H1 (cell line): ENCODE measurements around the gene ACAT2. TPM values are rescaled to one million over a fixed set of nuclear protein-coding genes. Genes with fewer than 3 reads are reported as not detected.

ENCODE experiments used
- CTCF ChIA-PET: fragments of 300-600 bp; sonication (Branson Sonifier 250); formaldehyde crosslinking; loops from one replicate; lab custom pipeline; 2021; ENCODE audit not compliant: partially characterized antibody; lab: Charles Lee
- POLR2A ChIA-PET: fragments of 300-600 bp; sonication (Branson Sonifier 250); formaldehyde crosslinking; loops from one replicate; lab custom pipeline; 2021; ENCODE audit warnings: inconsistent platforms; ENCODE audit not compliant: partially characterized antibody; lab: Charles Lee
- DNase-seq, 2 experiments: peaks; one replicate each; pipeline versions ENCODE4 v3.0.0 to v3.0.0-alpha.2; 2010 to 2022; ENCODE audit warnings: low spot score in 2 of 2, low read depth in 1 of 2, mixed read lengths in 1 of 2
- FAIRE-seq: peaks from 2 replicates; lab custom pipeline; 2011; peaks lifted over from hg19 to GRCh38; lab: Jason Lieb, UNC
- H2AFZ ChIP-seq: 2 replicates; pipeline ENCODE4 v1.8.1; 2012; ENCODE audit warnings: low read length, inconsistent platforms
- H2AK5ac ChIP-seq: 2 replicates; pipeline ENCODE4 v1.6.1; 2013; ENCODE audit warnings: low read depth, low read length
- H2BK120ac ChIP-seq: replicated peaks from 2 replicates; pipeline ENCODE3; 2013; ENCODE audit warnings: low read depth, low read length, inconsistent platforms
- H2BK12ac ChIP-seq: 2 replicates; pipeline ENCODE4 v1.6.1; 2013; ENCODE audit warnings: low read depth, low read length
- H2BK15ac ChIP-seq: 2 replicates; pipeline ENCODE4 v1.6.1; 2013; ENCODE audit warnings: low read length
- H2BK20ac ChIP-seq: 2 replicates; pipeline ENCODE4 v1.6.1; 2013; ENCODE audit warnings: low read length
- H2BK5ac ChIP-seq: 2 replicates; pipeline ENCODE4 v1.6.1; 2013; ENCODE audit warnings: low read depth, low read length
- H3K14ac ChIP-seq: 2 replicates; pipeline ENCODE4 v1.6.1; 2013; ENCODE audit warnings: inconsistent platforms; ENCODE audit not compliant: insufficient read length
- H3K18ac ChIP-seq: 2 replicates; pipeline ENCODE4 v1.6.1; 2013; ENCODE audit warnings: low read length; ENCODE audit errors: extremely low read depth
- H3K23ac ChIP-seq: 2 replicates; pipeline ENCODE4 v1.6.1; 2013; ENCODE audit warnings: inconsistent platforms; ENCODE audit not compliant: insufficient read length
- H3K23me2 ChIP-seq: 2 replicates; pipeline ENCODE4 v1.6.1; 2013; ENCODE audit warnings: low read depth, low read length
- H3K27ac ChIP-seq: 2 replicates; pipeline ENCODE4 v1.6.1; 2011; ENCODE audit warnings: low read depth, low read length, inconsistent platforms
- H3K27me3 ChIP-seq, 4 experiments: replicated peaks in 1 of 4; 1 replicate in 1 of 4; 2 replicates in 3 of 4; pipeline versions ENCODE4 v1.6.1 to v1.8.1; 2011 to 2013; ENCODE audit warnings: low read length in 3 of 4, mild to moderate bottlenecking in 3 of 4, inconsistent platforms in 2 of 4, mixed read lengths in 2 of 4, moderate library complexity in 1 of 4; ENCODE audit not compliant: control insufficient read depth in 3 of 4, insufficient read depth in 3 of 4; ENCODE audit errors: extremely low read depth in 1 of 4
- H3K36me3 ChIP-seq, 4 experiments: 2 replicates each; pipeline versions ENCODE4 v1.6.1 to v1.8.1; 2011 to 2013; ENCODE audit warnings: mild to moderate bottlenecking in 4 of 4, low read length in 3 of 4, moderate library complexity in 2 of 4, control low read depth in 1 of 4, inconsistent platforms in 1 of 4; ENCODE audit not compliant: insufficient read depth in 4 of 4, control insufficient read depth in 2 of 4
- H3K4ac ChIP-seq: replicated peaks from 2 replicates; pipeline ENCODE3; 2013; ENCODE audit warnings: low read length, low read depth, mixed read lengths, inconsistent platforms; ENCODE audit not compliant: insufficient read length
- H3K4me1 ChIP-seq, 4 experiments: replicated peaks in 1 of 4; 1 replicate in 1 of 4; 2 replicates in 3 of 4; pipeline versions ENCODE4 v1.6.1 to v1.8.1; 2011 to 2013; ENCODE audit warnings: low read length in 3 of 4, inconsistent platforms in 2 of 4, mixed read lengths in 1 of 4; ENCODE audit not compliant: insufficient read depth in 4 of 4, control insufficient read depth in 3 of 4
- H3K4me2 ChIP-seq, 2 experiments: 2 replicates each; pipeline versions ENCODE4 v1.6.1 to v1.8.1; 2011 to 2013; ENCODE audit warnings: low read depth in 2 of 2, low read length in 2 of 2, control low read depth in 1 of 2, inconsistent platforms in 1 of 2, mild to moderate bottlenecking in 1 of 2; ENCODE audit not compliant: insufficient read depth in 1 of 2
- H3K4me3 ChIP-seq, 4 experiments: fragments of 200-600, 300-600 bp in 1 of 4; sonication (generic), shearing (Covaris generic), sonication (Bioruptor Twin) in 1 of 4; 2 replicates each; pipeline versions ENCODE4 v1.5.1 to v1.8.1; 2011 to 2016; ENCODE audit warnings: low read length in 4 of 4, low read depth in 3 of 4, control low read depth in 2 of 4, inconsistent platforms in 2 of 4, mild to moderate bottlenecking in 2 of 4, mixed read lengths in 1 of 4, moderate library complexity in 1 of 4; ENCODE audit not compliant: insufficient read depth in 2 of 4; ENCODE audit errors: extremely low read depth in 1 of 4
- H3K56ac ChIP-seq: replicated peaks from 2 replicates; pipeline ENCODE3; 2013; ENCODE audit warnings: low read depth, mild to moderate bottlenecking, mixed read lengths, low read length, inconsistent platforms; ENCODE audit not compliant: insufficient read length
- H3K79me1 ChIP-seq: 2 replicates; pipeline ENCODE4 v1.6.1; 2013; ENCODE audit warnings: low read depth, low read length, control low read depth
- H3K79me2 ChIP-seq, 2 experiments: 2 replicates each; pipeline versions ENCODE4 v1.6.1 to v1.8.1; 2012 to 2013; ENCODE audit warnings: low read length in 2 of 2, mild to moderate bottlenecking in 2 of 2, inconsistent platforms in 1 of 2; ENCODE audit not compliant: insufficient read depth in 2 of 2, control insufficient read depth in 1 of 2
- H3K9ac ChIP-seq, 4 experiments: replicated peaks in 1 of 4; 1 replicate in 1 of 4; 2 replicates in 3 of 4; pipeline versions ENCODE4 v1.6.1 to v1.8.1; 2011 to 2013; ENCODE audit warnings: low read depth in 3 of 4, low read length in 3 of 4, control low read depth in 2 of 4, mild to moderate bottlenecking in 2 of 4, moderate library complexity in 2 of 4, inconsistent platforms in 1 of 4; ENCODE audit errors: extremely low read depth in 1 of 4
- H3K9me3 ChIP-seq, 2 experiments: 2 replicates each; pipeline versions ENCODE4 v1.6.1 to v1.8.1; 2012 to 2013; ENCODE audit warnings: mild to moderate bottlenecking in 2 of 2, moderate library complexity in 2 of 2, control low read depth in 1 of 2, inconsistent platforms in 1 of 2, low read depth in 1 of 2, low read length in 1 of 2, mixed read lengths in 1 of 2; ENCODE audit not compliant: insufficient read depth in 2 of 2
- H4K20me1 ChIP-seq, 2 experiments: replicated peaks in 1 of 2; 2 replicates each; pipeline versions ENCODE3 to v1.8.1; 2011 to 2013; ENCODE audit warnings: inconsistent platforms in 2 of 2, low read length in 2 of 2, mild to moderate bottlenecking in 1 of 2; ENCODE audit not compliant: insufficient read depth in 2 of 2, control insufficient read depth in 1 of 2
- H4K5ac ChIP-seq: 2 replicates; pipeline ENCODE4 v1.6.1; 2013; ENCODE audit warnings: low read length, low read depth, mixed read lengths, inconsistent platforms; ENCODE audit not compliant: insufficient read length
- H4K8ac ChIP-seq: 2 replicates; pipeline ENCODE4 v1.8.0; 2013; ENCODE audit warnings: mild to moderate bottlenecking, moderate library complexity, low read length, inconsistent platforms; ENCODE audit not compliant: insufficient read depth; ENCODE audit errors: extremely low read depth
- H4K91ac ChIP-seq: replicated peaks from 2 replicates; pipeline ENCODE3; 2013; ENCODE audit warnings: low read length, mixed read lengths, inconsistent platforms; ENCODE audit not compliant: insufficient read length
- ASH2L ChIP-seq: fragments of 200-600, 300-600 bp; sonication (generic); IDR thresholded peaks from one replicate; pipeline ENCODE4 v1.7.1; 2017; ENCODE audit warnings: low read length
- BRCA1 ChIP-seq: IDR thresholded peaks from 2 replicates; pipeline ENCODE4 v1.6.1; 2012; ENCODE audit warnings: low read depth, low read length, improper control_type of control experiment
- KDM4A ChIP-seq: IDR thresholded peaks from one replicate; pipeline ENCODE4 v1.7.1; 2012; ENCODE audit warnings: low read depth, mild to moderate bottlenecking, moderate library complexity, low read length, inconsistent platforms; ENCODE audit not compliant: severe bottlenecking
- NRF1 ChIP-seq: IDR thresholded peaks from 2 replicates; pipeline ENCODE4 v1.6.1; 2011; ENCODE audit warnings: mild to moderate bottlenecking, low read depth, low read length, improper control_type of control experiment
- POLR2A ChIP-seq, 2 experiments: IDR thresholded peaks; 1 replicate in 1 of 2; 2 replicates in 1 of 2; pipeline ENCODE4 v1.6.1; 2011; ENCODE audit warnings: low read depth in 2 of 2, low read length in 2 of 2, mild to moderate bottlenecking in 2 of 2; ENCODE audit errors: control extremely low read depth in 1 of 2
- SIN3A ChIP-seq, 2 experiments: IDR thresholded peaks in 1 of 2; conservative IDR thresholded peaks in 1 of 2; 2 replicates each; pipeline ENCODE4 v1.6.1; 2011 to 2012; ENCODE audit warnings: low read length in 2 of 2, improper control_type of control experiment in 1 of 2, low read depth in 1 of 2, mild to moderate bottlenecking in 1 of 2
- TAF1 ChIP-seq: IDR thresholded peaks from 2 replicates; pipeline ENCODE4 v1.6.1; 2011; ENCODE audit warnings: mild to moderate bottlenecking, low read depth, low read length
- TCF12 ChIP-seq: IDR thresholded peaks from 2 replicates; pipeline ENCODE4 v1.6.1; 2011; ENCODE audit warnings: low read depth, mild to moderate bottlenecking, low read length
- YY1 ChIP-seq: IDR thresholded peaks from 2 replicates; pipeline ENCODE4 v1.6.1; 2011; ENCODE audit warnings: low read depth, mild to moderate bottlenecking, low read length
- WGBS, 2 experiments: shearing (Covaris generic) in 1 of 2; methylation state at CpG; one replicate each; pipeline versions ENCODE4 v1.1.6 to v1.1.7; 2013 to 2015; ENCODE audit warnings: low lambda C conversion rate in 2 of 2, mixed read lengths in 2 of 2, inconsistent platforms in 1 of 2, low coverage in 1 of 2, missing lambda C conversion rate in 1 of 2; ENCODE audit not compliant: insufficient replicate concordance in 2 of 2, insufficient coverage in 1 of 2, insufficient read length in 1 of 2; ENCODE audit errors: extremely low coverage in 1 of 2, missing lambda C conversion rate in 1 of 2; 5-methylcytosine and 5-hydroxymethylcytosine counted together
- polyA plus RNA-seq, 7 experiments: library from polyadenylated mRNA; depleted of rRNA in 3 of 7; stranded (reverse) in 5 of 7; unstranded in 2 of 7; fragments of >200 nt in 5 of 7; fragments of 200-250 nt in 2 of 7; gene quantifications; 1 replicate in 5 of 7; 2 replicates in 1 of 7; 4 replicates in 1 of 7; pipeline versions ENCODE4 v1.2.1 to v1.2.3, GENCODE V29; 2011 to 2013; ENCODE audit warnings: missing spikeins in 2 of 7, mixed read lengths in 2 of 7
- total RNA-seq: library from RNA; stranded (reverse); fragmentation: NEBNext Ultra II Directional; extraction: Animal tissue kit (Norgen Biotek cat#: 25700); gene quantifications from 2 replicates; pipeline ENCODE4 v1.2.1, GENCODE V29; 2021

Gene ACAT2
- total and polyA plus RNA-seq, 2 of the 8 experiments (the other 6 are each of a cell fraction or from before 2014, with no cell fraction given), result 61.6 to 166 TPM

DNA sequence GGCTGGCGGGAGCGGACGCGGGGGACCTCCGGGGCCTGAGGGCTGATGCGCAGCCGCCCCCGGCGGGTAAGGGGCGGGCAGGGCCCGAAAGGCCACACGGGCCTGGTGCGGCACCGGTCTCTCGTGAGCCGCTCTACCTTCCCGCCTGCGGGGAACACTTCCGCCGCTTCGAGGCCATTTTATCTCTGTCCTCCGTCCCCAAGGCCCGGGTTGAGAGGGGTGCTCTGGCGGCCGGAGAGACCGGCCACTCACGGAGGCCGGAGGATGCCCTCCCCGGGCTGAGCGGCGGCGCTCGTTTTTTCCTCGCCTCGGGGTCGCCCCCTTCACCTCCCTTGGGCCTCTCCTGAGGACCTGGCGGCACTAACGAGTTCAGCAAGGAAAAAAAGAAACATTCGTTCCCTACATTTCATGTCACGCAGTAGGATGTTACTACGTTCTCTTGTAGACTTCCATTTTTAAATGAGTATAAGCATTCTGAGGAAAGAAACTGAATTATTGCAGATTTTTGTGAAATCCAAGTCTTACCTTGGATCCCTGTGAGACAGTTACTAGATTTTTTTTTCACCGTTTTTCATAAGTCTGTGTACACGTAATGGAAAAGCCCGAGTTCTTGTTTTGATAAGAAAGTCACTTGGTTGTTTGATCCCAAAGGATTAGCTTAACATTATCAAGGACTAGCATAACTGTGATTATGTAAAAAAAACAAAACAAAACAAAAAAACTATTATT is 34.0 kb upstream of the ACAT2 start:
- CTCF ChIA-PET, result interaction anchor here (1.5 kb wide), 1 partner anchor 37 kb away, joined by 3 read pairs; no protein-coding TSS in a partner anchor
- Histone ChIP-seq H4K91ac (no peak overlapping the region), H3K4me1 (peaks cover 0 to 5% (median 2%) of the 10 kb centered on the region in 4 experiments; a peak in 3 of 7 replicates), H3K18ac (no peak overlapping the region; the same call in 1 of the 2 replicates), H3K27me3 (no peaks in the 10 kb centered on the region), H3K14ac (no peak overlapping the region), H2BK12ac (no peak overlapping the region), H3K4me2 (peak overlapping the region; percentile 67 to 77), H3K56ac (peak overlapping the region; percentile 82), H4K5ac (peak overlapping the region; percentile 45), H3K79me2 (peaks cover 46 to 90% of the 10 kb centered on the region in 2 experiments), H3K79me1 (no peaks in the 10 kb centered on the region), H2AFZ (no peak overlapping the region), H2BK15ac (no peak overlapping the region), H4K8ac (peak overlapping the region; percentile 97), H3K4me3 (peak overlapping the region; percentile 82 to 99 (median 96)), H2BK120ac (no peak overlapping the region), H3K9ac (peak overlapping the region; percentile 94 to 99 (median 98)), H2BK5ac (peak overlapping the region; percentile 67), H3K27ac (peak overlapping the region; percentile 95), H3K23me2 (no peaks in the 10 kb centered on the region), H3K9me3 (no peaks in the 10 kb centered on the region), H2BK20ac (no peak overlapping the region), H3K4ac (no peak overlapping the region), H3K36me3 (peaks cover 0 to 18% (median 0%) of the 10 kb centered on the region in 4 experiments; a peak in 2 of 8 replicates), H3K23ac (no peak overlapping the region), H2AK5ac (no peak overlapping the region), H4K20me1 (peaks cover 13 to 23% of the 10 kb centered on the region in 2 experiments)
- no peak for DNase-seq
- POLR2A ChIA-PET, result interaction anchor here (0.8 to 6.7 kb wide), 23 partner anchors 8 to 113 kb away, joined by 3 to 86 read pairs (median 5); partner anchors contain the start of genes ACAT2, MRPL18, SOD2 and TCP1
- no peak for FAIRE-seq
- TF ChIP-seq SIN3A (conservative IDR thresholded peaks at IDR 0.05 in 1 of 2, IDR thresholded peaks at IDR 0.05 in 1 of 2; ENCODE audit: low read depth in 1 of 2, low read length in 2 of 2) (peak; percentile 27 to 36; a peak in 2 of 4 replicates), TAF1 (peak; percentile 33; the same call in 1 of the 2 replicates), POLR2A (IDR thresholded peaks at IDR 0.05; ENCODE audit: control extremely low read depth in 1 of 2, low read depth in 2 of 2, low read length in 2 of 2) (no peak; a peak in 1 of 3 replicates), YY1 (peak; percentile 30; the same call in 1 of the 2 replicates), BRCA1 (no peak), KDM4A (peak; percentile 18), NRF1 (no peak), TCF12 (no peak), ASH2L (peak; percentile 70)
- WGBS, 2 experiments, result 2% methylated on average over 44 of the region's 44 CpGs; no CpG with 5 or more reads in 1 of the 2 experiments
